DMS79 (cell line): ENCODE measurements around the gene SLC13A3.

ENCODE experiments used
- DNase-seq: peaks from one replicate; lab custom pipeline; 2025; lab: John Stamatoyannopoulos, UW

The SLC13A3 gene

DNA sequence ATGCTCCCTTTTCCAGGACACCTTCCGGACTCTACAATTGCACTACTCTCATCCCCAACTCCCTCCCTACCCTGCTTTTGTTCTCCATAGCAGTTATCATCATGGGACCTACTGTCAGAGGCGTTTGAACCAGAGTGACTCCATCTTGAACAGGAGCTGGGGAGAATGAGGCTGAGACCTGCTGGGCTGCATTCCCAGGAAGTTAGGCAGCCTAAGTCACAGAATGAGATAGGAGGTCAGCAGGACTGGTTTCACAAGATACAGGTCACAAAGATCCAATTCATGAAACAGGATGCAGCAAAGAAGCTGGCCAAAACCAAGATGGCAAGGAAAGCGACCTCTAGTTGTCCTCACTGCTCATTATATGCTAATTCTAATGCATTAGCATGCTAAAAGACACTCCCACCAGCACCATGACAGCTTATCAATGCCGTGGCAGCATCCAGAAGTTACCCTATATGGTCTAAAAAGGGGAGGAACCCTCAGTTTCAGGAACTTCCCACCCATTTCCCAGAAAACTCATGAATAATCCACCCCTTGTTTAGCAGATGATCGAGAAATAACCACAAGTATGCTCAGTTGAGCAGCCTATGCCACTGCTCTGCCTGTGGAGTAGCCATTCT lies 15.6 kb downstream of the SLC13A3 start:
- DNase-seq, result no peak

DNA sequence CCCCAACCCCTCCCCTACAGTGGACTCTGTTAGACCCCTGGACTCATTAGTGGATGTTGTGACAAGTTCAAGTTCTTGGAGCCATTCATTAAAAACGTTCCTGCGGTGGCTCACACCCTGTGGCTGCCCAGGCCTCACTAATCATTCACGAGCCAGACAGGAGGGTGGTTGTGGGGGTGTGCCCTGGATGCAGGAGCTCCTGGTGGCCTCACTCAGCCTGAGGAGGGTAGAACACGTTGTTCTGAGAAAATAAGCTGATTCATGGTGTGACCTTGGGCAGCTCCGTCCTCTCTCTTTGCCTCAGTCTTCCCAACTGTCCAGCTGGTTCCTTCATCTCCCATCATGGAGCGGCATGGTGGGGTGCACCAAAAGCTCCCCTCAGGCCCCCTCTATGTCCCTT lies 16.7 kb downstream of the SLC13A3 start:
- no peak for DNase-seq

DNA sequence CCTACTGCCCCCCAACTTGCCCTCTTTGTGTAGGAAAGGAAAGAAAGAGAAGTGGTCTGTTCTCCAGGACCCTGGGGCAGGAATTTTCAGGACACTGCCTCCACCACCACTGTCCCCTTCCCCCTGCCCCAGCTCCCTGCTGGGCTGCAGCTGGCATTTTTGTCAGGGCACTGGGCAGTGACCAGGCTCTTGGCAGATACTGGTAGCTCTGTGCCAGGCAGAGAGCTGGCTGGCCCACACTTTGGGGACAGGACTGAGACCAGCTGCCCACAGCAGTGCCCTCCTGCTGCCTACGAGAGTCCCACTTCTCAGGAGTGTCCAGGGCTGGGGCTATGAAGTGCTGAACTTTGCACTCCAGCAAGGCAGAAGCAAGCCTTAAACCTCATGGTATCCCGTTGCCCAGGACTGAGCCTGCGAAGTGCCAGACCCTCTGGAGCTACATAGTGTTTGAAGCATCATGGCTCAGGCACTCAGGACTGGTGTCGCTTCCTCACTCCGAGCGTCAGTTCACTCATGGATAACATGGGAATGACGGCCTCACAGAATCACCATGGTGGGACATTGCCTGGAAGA lies 19.3 kb downstream of the SLC13A3 start:
- no peak for DNase-seq

DNA sequence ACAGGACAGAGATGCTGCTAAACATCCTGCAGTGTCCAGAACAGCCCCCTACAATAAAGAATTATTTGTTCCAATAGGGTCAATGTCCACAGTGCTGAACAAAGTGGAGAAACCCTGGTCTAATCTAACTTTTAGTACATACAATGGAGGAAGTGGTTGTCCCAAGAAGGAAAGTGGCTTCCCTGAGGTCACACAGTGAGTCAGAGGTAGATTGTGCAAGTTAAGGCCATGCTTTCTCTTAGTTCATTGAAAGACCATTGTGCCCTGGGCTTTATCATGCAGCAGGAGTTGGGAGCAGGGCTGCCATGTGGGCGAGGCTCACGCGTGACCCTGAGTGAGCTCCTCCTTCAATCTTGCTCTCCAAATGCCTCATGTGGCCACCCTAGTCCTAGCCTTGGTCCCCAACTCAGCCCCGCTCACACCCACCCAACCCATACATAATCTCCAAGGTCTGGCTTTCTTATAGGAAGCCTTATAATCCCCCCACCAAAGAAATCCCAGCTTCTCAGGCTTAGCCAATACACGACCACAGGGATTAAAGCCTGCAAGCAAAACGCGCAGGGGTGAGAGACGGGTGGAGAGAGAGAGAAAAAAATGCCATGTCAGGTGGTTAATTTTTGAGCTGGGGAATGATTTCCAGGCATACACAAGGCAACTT lies 19.9 kb downstream of the SLC13A3 start:
- DNase-seq, result no peak

DNA sequence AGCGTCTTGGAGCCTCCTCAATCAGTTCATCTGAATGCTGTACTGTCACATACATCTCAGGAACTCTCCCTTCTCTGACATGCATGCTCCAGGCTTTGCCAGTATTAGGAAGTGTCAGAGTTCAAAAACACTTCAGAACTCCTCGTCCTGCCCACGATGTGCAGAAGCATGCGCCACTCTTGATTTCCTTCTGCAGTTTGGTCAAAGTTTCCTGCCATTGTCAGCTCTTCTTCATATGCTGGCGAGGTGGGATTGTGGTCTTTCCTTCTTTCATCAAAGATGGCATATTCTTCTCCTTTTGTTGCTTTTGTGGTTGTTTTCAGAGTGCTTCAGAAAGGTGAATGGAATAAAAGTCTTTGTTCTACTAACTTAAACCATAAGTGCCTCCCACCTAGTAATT lies 21.0 kb downstream of the SLC13A3 start:
- no peak for DNase-seq

DNA sequence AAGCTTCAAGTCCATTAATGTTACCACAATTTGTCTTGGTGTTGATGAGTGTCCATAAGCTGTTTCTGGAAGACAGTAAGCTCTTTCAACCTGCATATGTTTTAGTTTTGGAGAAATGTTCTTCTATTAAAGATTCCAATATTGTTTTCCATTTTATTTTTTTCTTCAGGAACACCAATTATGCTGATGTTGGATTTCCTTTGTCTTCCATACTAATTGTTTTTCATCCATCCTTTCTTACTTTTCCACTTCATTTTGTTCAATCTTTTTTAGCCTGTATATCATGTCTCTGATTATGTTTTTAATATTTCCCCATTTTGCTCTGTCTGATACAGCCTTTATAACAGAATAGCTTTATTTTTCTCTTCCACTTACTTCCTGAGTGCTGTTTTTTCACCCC lies 21.9 kb downstream of the SLC13A3 start:
- DNase-seq, result no peak

DNA sequence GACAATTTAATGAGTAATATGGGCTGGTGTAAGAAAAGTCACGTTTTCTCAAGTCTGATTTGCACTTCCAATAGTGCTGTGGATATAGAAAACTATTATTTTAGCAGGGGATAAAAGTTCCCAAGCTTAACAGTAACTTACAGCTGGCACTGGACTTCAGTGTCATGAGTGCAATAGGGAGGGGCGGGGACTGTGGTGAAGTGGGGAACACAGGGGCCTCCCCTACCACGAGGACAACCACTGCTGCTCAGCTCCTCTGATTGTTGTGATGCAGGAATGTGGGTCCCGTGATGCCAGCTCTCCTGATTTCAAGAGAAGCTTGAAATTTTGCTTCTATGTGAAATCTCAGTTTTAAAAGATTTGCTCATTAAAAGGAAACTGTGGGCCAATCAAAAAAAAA lies 24.0 kb downstream of the SLC13A3 start:
- DNase-seq, result no peak

DNA sequence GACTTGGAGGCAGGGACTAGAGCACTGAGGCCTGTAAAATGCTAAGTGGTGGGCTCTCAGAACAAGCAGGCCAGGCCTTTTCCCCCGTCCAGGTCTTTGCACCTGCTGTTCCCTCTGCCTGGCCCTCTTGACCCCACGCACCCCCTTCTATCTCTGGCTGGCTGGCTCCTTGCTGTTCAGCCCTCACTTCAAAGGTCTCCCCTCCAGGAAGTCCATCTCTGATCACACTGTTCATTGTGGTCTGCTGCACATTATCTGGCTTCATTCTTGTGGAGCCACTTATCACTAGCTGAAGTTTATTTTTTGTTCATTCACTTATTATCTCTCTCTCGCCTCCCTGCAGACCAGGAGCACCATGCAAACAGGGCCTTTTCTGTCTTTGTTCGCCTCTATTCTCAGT lies 24.5 kb downstream of the SLC13A3 start:
- no peak for DNase-seq

DNA sequence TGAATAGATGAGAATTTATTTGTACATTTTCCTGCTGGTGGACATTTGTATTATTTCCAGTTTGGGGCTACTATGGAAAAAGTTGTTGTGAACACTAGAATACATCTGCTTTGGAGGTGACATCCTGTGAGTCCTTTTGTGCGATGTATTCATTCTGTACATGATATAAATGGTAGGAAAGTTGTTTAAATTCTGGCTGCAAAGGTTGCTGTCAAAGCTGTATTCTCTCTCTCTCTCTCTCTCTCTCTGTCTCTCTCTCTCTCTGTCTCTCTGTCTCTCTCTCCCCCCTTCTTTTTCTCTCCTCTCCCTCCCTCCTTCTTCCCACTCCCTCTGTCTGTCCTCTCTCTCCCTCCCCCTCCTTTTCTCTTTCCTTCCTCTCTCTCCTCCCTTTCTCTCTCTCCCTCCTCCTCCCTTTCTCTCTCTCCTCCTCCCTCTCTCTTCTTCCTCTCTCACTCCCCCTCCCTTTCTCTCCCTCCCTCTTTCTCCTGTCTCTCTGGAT lies 25.3 kb downstream of the SLC13A3 start:
- no peak for DNase-seq

DNA sequence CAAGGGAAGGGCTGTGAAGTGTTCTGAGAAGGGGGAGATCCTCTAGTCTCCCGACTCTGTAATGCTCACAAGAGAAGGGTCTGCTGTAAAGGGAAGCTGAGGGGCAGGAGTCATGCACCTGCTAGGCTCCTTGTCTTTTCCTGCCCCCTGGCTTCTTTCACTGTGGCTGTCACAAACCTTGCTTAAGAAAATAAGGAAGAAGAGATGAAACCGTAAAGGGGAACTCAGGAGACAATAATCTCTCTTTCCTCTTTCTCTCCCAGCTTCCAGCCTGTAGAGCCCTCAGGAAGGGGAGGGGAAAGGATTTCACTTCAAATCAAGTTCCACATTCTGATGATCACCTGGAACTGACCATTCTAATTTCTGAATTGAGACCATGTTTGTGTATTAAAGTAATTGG lies 26.3 kb downstream of the SLC13A3 start:
- DNase-seq, result no peak

DNA sequence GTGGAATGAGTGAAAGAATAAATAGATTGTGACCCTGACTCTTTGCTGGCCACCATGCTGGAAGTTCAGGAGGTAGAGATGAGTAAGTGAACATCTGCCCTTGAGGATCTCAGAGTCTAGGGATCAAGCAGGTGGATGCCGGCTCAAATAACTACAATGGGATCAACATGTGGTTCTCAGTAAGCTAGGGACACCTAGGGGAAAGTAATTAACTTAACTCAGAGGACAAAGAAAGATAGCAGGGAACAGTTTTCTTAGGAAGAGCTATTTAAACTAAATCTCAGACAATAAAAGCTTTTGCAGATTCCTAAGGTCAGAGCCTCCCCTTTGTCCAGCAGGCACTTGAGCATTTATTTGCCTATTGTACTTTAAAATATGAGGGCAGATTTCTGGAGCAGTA lies 29.1 kb downstream of the SLC13A3 start:
- no peak for DNase-seq

DNA sequence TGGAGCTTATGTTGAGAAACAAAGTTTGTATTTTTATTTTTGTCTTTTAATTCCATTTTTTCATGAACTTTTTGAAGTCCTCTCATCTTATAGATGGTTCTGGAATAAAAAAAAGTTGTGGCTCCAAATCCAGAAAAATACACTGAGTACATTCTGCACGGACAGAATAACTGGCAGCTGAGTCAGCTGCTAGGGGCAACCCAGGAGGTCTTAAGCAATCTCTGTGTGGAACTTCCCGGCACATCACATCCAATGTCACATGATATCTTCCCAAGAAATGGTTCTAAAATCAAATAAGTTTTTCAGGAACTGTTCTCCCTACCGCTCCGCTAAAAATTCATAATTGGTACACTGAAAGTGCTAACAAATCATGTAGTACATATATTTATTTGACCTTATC lies 29.8 kb downstream of the SLC13A3 start:
- DNase-seq, result no peak

DNA sequence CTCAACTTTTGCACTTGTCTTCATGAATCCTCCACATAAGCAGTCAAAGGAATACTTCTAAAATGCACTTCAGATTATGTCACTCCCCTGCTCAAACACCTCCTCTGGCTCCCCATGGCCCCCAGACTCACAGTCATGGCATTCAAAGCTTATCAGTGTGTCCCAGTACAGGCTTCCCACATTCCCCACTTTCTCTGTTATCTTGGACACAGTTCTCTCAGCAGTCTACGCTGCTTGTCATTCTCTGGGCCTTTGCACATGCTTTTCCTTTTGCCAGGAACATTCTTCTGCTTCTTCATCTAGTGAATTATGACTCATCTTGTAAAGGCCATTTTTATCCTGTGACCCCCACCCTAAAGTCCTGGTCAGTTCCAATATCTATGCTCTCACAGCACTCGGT lies 31.8 kb downstream of the SLC13A3 start:
- DNase-seq, result no peak

DNA sequence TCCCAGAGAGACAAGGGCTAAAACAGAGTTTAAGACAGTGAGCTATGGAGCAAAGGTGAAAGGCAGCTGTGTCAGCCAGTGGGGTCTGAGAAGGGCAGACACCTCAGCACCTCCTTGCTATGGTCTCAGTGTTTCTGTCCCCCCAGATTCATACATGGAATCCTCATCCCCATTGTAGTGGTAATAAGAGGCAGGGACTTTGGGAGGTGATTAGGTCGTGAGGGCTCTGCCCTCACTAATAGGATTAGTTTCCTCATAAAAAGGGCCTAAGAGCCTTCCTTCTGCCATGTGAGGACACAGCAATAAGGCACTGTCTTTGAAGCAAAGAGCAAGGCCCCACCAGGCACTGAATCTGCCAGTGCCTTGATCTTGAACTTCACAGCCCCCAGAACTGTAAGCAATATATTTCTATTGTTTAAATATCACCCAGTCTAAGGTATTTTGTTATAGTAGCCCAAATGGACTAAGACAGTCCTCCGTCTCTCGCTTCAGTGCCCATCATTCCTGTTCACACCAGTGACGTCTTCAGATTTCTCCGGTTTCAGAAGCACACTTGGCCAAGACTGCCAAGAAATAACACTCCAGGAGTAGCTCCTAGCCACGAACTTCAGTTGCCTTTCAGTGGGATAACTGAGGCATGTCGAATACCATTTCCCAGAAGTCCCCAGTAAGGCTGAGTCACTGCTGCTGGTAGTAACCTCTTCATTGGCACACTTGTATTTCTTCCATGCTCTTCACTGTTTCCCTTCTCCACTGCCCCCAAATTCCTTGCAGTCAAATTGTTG lies 32.8 kb downstream of the SLC13A3 start:
- peak; percentile 9 for DNase-seq

DNA sequence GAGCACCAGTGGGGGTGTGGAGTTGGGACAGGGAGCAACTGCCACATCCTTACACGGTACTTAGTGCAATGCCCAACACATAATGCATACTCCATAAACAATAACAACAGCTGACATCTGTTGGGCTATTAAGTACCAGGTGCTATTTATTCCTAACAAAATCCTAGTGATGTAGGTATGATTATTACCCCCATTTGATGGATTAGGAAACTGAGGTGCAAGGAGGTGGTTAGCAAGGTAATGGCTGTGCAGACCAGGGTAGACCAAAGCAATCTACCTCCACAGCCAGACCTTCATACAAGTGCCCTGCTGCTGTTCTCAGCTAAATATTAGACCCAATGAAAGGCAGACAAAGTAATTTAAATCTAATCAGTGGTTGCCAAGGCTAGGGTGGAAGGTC lies 36.8 kb downstream of the SLC13A3 start:
- DNase-seq, result no peak

DNA sequence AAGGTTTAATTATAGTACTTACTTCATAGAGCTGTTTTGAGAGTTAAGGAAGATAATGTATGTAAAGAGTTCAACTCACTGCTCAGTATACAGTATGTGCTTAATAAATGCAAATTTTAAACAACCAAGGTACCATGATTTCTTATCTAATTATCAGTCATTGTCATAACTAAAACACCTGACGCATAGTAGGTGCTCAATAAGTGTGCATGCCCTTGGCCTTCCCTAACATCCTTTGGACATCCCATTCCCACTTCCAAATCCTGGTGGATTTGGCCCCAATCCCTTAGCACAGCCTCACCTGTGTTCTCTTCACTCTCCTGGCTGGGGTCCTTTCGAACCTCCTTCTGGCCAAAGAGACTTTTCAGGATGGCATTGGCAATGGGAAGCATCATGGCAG lies 41.1 kb downstream of the SLC13A3 start:
- no peak for DNase-seq

DNA sequence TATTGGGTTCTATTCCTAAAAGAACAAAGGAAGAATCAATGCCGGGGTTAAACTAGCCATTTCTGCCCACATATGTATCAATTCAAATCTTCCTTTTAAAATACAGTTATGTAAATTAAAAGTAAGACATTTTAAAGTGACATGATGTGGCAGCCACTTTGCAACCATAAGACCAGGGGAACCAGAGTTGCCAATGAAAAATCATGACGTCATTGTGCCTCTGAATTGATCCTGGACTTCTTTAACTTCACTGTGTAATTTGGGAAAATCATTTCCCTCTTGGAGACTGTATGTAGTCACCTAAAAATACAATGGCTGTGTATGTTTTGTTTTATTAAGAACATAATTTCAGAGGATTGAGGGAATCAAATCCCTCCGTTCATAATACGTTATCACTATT lies 42.2 kb downstream of the SLC13A3 start:
- DNase-seq, result no peak

DNA sequence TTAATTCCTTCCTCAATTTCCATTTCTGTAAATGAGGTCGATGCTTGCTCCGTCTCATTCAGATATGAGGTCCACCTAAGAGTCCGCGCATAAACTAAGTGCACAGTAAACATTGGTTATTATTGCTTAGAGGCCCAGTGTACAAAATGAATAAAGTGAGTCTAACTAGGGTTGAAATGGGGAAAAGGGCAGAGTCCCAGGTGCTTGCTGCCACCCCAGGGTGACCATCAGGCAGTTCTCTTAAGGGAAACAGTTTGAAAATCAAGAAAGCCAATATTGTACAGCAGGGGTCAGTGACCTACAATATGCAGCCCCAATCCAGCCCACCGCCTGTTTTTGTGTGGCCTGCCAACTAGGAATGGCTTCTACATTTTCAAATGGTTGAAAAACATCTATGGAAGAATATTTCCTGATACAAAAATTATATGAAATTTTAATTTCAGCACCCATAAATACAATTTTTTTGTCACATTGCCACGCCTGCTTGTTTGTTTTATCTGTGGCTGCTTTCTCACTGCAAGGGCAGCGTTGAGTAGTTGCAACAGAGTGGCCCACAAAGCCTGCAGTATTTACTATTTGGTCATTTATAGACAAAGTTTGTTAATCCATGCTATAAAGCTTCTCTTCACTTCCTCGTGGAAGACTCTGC lies 43.3 kb downstream of the SLC13A3 start:
- no peak for DNase-seq

DNA sequence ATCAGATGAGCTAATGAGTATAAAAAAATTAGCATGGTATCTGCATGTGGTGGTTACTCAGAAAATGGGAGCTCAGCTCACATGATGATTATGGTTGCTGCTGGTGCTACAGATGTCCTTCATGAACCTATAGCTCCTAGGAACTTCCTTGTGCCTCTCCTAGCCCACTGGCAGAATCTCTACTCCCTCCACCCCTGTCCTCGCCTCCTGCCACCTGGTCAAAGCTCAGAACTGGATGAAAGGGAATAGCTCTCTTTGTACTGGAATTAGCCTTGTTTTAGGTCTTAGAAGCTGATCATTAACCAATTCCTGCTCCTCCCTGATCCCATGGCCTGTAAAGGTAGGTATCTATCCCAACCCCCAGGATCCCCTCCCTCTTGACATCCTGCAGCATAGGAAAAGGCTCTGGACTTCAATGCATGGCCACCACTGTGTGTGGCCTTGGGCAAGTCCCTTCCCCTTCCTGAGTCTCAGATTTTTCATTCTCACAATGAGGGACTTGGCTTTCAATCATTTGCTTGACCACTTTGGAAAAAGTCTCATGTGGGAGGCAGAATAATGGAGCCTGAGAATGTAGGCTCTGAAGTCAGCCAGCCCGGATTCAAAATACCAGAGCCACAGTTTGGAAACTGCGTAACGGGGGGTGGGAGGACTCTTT lies 43.9 kb downstream of the SLC13A3 start:
- no peak for DNase-seq

DNA sequence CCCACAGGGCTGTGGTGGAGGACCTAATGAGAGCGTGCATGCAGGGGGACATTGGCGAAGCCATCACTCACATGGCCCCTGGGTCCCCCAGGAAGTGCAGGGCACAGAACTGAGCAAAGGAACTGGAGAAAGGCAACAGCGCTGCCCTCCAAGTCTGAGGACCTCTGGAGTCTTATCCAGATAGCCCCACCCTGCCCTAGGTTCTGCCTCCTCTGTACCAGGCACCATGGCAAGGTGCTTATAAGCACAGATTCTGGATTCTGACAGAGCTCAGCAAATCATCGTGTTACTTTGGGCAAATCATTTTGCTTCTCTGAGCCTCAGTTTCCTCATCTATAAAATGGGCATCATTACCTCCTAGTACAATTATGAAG lies 44.5 kb downstream of the SLC13A3 start:
- DNase-seq, result no peak

DNA sequence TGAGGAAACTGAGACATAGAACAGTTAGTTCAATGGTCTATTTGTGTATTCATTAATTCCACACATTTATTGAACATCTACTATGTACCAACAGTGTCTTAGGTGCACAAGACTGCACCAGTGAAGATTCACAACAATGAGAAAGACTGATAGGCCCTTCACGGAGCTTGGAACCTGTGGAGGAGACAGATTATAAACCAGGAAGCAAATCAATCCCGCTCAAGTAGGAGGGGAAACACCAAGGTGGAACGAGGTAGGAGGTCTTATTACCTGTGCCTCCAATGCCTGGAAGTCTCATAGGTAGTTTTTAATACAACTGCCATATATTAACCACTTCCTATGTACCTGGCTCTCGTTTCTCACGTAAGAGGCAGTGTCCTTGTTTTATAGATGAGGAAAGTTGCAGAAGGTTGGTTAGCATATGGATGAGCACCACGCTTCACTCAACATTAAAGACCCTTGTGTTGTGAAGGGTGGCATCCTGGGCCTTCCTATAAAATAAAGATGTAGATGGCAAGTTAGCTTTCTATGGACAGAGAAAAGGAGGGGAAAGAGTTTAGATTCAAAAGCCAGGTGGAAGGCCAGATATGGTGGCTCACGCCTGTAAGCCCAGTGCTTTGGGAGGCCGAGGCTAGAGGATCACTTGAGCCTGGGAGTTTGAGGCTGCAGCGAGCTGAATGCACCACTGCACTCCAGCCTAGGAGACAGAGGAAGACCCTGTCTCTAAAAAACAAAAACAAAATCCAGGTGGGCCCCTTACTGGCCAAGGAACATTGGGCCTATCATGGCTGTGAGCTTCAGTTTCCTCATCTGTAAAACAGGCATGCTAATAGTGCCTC lies 45.1 kb downstream of the SLC13A3 start:
- no peak for DNase-seq
